GM12873 (cell line): ENCODE results near the gene PCDHB1.

ENCODE experiments used
- TF ChIP-seq, protein P1 (sequence below): IDR thresholded peaks from 2 replicates; pipeline ENCODE4 v1.5.1; 2012; ENCODE audit warnings: low read depth, mild to moderate bottlenecking, moderate library complexity, low read length, control low read depth; ENCODE audit not compliant: insufficient read depth; ENCODE audit errors: missing control alignments

PCDHB1 gene

GRCh38 chr5:141082228-141082627 lies 31.1 kb downstream of the PCDHB1 start:
- TF ChIP-seq, protein P1, sequence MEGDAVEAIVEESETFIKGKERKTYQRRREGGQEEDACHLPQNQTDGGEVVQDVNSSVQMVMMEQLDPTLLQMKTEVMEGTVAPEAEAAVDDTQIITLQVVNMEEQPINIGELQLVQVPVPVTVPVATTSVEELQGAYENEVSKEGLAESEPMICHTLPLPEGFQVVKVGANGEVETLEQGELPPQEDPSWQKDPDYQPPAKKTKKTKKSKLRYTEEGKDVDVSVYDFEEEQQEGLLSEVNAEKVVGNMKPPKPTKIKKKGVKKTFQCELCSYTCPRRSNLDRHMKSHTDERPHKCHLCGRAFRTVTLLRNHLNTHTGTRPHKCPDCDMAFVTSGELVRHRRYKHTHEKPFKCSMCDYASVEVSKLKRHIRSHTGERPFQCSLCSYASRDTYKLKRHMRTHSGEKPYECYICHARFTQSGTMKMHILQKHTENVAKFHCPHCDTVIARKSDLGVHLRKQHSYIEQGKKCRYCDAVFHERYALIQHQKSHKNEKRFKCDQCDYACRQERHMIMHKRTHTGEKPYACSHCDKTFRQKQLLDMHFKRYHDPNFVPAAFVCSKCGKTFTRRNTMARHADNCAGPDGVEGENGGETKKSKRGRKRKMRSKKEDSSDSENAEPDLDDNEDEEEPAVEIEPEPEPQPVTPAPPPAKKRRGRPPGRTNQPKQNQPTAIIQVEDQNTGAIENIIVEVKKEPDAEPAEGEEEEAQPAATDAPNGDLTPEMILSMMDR: no peak

GRCh38 chr5:141084487-141084989 lies 33.4 kb downstream of the PCDHB1 start:
- TF ChIP-seq, protein P1: peak; percentile 37

DNA sequence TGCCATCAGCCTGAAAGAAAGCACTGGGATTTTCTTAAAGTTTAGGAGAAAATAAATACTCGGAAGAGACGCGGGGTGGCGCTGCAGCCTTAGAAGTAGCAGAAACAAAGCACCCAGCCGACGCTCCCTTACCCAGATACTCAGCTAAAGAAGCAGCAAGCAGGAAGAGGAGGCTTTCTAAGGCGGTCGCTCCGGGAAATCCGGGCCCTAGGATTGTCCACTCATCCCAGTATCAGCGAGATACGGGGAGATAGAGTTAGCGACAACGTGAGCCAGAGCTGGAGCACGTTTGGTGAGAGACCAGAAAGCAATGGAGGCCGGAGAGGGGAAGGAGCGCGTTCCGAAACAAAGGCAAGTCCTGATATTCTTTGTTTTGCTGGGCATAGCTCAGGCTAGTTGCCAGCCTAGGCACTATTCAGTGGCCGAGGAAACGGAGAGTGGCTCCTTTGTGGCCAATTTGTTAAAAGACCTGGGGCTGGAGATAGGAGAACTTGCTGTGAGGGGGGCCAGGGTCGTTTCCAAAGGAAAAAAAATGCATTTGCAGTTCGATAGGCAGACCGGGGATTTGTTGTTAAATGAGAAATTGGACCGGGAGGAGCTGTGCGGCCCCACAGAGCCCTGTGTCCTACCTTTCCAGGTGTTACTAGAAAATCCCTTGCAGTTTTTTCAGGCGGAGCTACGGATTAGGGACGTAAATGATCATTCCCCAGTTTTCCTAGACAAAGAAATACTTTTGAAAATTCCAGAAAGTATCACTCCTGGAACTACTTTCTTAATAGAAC lies 43.5 kb downstream of the PCDHB1 start, which contains the start of gene PCDHB2:
Gene PCDHB2, plus strand, starts transcription at position 135 of the 782 bp plus-strand sequence. Its CDS starts 176 bp downstream, at position 311.
- TF ChIP-seq, protein P1: peak; percentile 15

DNA sequence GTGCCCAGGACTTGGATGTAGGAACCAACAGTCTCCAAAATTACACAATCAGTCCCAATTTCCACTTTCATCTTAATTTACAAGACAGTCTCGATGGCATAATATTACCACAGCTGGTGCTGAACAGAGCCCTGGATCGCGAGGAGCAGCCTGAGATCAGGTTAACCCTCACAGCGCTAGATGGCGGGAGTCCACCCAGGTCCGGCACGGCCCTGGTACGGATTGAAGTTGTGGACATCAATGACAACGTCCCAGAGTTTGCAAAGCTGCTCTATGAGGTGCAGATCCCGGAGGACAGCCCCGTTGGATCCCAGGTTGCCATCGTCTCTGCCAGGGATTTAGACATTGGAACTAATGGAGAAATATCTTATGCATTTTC lies 44.1 kb downstream of the PCDHB1 start:
- TF ChIP-seq, protein P1: no peak

- TF ChIP-seq, protein P1: peak; percentile 41
Observed at GRCh38 chr5:141100243-141100805, 49.1 kb downstream of the PCDHB1 start, which contains the start of gene PCDHB3. Gene PCDHB3, plus strand, starts transcription at chr5:141100473. Its CDS starts 177 bp downstream, at chr5:141100650.

- TF ChIP-seq, protein P1: no peak
Observed at GRCh38 chr5:141101059-141101458, 49.9 kb downstream of the PCDHB1 start.

DNA sequence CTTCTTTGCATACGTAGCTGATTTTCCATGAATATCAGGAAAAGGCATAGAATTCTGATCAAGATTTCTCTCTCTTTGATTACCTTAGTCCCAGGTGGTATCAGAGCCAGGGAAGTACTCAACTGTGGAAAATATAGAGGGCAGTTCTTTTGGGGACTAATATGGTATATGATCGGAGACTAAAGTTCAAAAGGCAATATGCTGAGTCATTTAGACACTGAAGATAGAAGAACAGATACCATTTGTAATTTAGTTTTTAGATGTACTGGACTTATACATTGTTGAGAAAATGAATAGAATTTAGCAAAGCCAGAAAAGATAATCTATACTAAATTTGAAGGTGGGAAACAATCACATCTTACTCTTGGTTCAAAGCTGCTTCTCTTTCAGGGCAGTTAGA lies 54.2 kb downstream of the PCDHB1 start:
- TF ChIP-seq, protein P1: no peak
